Adipocyte (in vitro differentiated cells): ENCODE measurements around the gene ANKS3.

Experiments
- DNase-seq: peaks from one replicate; pipeline ENCODE4 v3.0.0-alpha.2; 2015; ENCODE audit warnings: low read depth
- H3K27me3 ChIP-seq: replicated peaks from 2 replicates; pipeline ENCODE4 v1.7.0; 2013; ENCODE audit warnings: mild to moderate bottlenecking, low read length, moderate library complexity; ENCODE audit not compliant: control insufficient read depth, insufficient read depth
- H3K36me3 ChIP-seq: 2 replicates; pipeline ENCODE4 v1.7.0; 2013; ENCODE audit warnings: low read length, mild to moderate bottlenecking, moderate library complexity; ENCODE audit not compliant: control insufficient read depth, insufficient read depth, severe bottlenecking
- H3K4me1 ChIP-seq: 2 replicates; pipeline ENCODE4 v1.7.0; 2013; ENCODE audit warnings: mild to moderate bottlenecking, low read length, moderate library complexity; ENCODE audit not compliant: control insufficient read depth, insufficient read depth
- H3K4me3 ChIP-seq: 2 replicates; pipeline ENCODE4 v1.7.0; 2013; ENCODE audit warnings: mild to moderate bottlenecking, low read length, moderate library complexity
- H3K9ac ChIP-seq: 2 replicates; pipeline ENCODE4 v1.7.0; 2013; ENCODE audit warnings: mild to moderate bottlenecking, low read length, moderate library complexity
- H3K9me3 ChIP-seq: 2 replicates; pipeline ENCODE4 v1.7.0; 2013; ENCODE audit warnings: mild to moderate bottlenecking, low read length, moderate library complexity; ENCODE audit not compliant: control insufficient read depth

ANKS3 gene

DNA sequence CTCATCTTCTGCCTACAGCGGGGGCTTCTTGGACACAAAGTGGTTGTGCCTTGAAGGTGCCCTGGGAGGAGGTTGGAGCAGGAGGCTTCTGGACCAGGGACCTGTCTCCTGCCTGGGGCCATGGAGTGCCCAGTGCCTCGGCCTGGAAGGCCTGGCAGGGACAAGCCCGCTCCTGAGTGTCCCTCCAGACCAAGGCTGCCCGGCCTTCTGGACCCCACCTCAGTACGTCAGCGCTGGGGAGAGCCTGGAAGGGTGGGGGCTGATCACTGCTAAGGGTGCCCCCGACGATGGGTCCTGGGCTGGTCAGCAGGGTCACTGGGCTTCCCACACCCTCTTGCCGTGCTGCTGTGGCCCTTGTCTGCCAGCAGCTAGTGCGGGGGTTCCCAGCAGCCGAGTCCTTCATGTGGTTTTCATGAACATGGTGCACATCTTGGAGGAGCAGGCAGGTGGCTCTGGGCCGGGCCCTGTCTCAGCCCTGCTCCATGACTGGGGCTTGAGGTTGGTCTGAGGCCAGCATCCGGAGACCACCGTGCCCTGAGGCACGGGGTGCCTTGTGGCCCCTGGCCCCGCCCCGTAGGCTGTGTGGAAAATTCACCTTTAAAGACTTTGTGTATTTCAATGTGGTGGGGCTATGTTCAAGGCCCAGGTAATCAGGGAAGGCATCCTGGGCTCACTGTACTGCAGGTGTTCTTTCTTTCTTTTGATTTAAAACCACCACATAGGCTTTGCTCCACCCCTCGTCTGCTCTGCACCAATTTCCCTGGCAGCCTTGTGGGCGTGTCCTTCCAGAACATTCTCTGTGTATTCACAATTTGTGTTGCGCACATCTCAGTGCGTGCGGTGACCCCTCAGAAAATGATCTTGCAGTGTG lies 87.1 kb downstream of the ANKS3 start:
- no peak overlapping the region for H3K4me3 ChIP-seq

More for the DNA sequence above, 87.1 kb downstream of the ANKS3 start:
- Histone ChIP-seq H3K27me3 (no peaks in the 10 kb centered on the region), H3K9me3 (no peaks in the 10 kb centered on the region), H3K9ac (no peak overlapping the region), H3K36me3 (peaks cover 8% of the 10 kb centered on the region), H3K4me1 (peaks cover 4% of the 10 kb centered on the region)
- DNase-seq: no peak
